GM18517 (cell line): ENCODE data around the gene PTPRR.

Source experiments
- ATAC-seq: cut with Tn5 transposase; IDR thresholded peaks from one replicate; pipeline ENCODE4 v1.9.1; 2021; ENCODE audit warnings: mild to moderate bottlenecking, moderate library complexity; ENCODE audit not compliant: unreplicated experiment

The PTPRR gene, protein sequence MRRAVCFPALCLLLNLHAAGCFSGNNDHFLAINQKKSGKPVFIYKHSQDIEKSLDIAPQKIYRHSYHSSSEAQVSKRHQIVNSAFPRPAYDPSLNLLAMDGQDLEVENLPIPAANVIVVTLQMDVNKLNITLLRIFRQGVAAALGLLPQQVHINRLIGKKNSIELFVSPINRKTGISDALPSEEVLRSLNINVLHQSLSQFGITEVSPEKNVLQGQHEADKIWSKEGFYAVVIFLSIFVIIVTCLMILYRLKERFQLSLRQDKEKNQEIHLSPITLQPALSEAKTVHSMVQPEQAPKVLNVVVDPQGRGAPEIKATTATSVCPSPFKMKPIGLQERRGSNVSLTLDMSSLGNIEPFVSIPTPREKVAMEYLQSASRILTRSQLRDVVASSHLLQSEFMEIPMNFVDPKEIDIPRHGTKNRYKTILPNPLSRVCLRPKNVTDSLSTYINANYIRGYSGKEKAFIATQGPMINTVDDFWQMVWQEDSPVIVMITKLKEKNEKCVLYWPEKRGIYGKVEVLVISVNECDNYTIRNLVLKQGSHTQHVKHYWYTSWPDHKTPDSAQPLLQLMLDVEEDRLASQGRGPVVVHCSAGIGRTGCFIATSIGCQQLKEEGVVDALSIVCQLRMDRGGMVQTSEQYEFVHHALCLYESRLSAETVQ

GRCh38 chr12:70920251-70920851 is at the start of gene PTPRR:
TSS of gene PTPRR (minus strand) at chr12:70920738. CDS start at chr12:70920390, 348 bp downstream.
- ATAC-seq = no peak

- ATAC-seq = no peak
Measured at GRCh38 chr12:70966996-70967790, 46.7 kb upstream of the PTPRR start.

GRCh38 chr12:70966046-70966445 is 45.5 kb upstream of the PTPRR start:
- no peak for ATAC-seq

- ATAC-seq = no peak
Measured at GRCh38 chr12:70964867-70965510, 44.5 kb upstream of the PTPRR start.

DNA sequence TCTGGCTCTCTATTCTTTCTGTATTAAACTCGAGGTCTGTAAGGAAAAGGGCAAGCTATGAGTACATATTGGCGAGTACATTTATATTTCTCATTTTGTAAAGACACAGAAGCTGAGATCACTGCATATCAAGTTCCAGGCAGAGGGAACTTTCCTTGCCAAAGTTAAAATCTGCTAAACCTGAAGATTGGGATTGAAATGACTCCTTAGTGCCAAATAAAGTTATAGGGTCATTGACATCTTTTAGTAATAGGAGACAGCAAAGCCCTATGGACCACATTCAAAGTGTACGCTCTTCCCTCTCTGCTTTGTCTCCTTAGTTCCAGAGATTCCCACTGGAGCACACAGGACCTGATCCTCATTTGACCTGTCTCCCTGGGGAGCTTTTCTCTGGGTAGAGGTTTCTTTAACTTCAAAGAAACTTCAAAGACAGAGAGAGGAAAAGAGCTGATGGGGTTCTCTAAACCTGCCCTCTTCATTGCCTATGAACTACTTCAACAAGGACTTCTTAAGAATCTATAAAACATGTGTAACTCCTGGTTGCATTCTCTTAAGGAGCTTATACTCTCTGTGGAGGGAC is 42.6 kb upstream of the PTPRR start:
- ATAC-seq = no peak

DNA sequence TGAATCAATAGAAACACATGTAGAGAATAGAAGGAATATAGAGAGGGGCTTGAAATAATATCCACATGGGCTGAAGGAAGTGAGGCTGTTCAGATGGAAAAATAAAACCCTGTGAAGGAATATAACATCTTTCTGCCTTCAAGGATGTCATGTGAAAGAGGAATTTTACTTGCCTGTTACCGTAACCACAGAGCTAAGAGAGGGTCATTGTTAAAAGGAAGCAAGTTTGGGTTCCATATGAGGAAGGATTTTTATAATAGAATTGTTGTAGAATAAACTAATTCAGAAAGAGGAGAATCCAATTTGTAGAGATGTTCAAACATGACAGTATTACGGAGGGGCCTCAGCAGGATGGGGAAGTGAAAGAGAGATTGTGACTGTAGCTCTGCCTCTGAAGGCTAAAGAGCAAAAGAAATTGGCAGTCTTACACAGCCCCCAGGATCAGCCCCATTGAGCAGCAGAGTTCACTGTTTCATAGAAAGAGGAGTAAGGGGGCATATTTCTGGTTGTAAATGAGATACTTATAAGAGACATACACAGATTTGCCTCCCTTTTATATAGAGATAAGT is 41.8 kb upstream of the PTPRR start:
- ATAC-seq = no peak

DNA sequence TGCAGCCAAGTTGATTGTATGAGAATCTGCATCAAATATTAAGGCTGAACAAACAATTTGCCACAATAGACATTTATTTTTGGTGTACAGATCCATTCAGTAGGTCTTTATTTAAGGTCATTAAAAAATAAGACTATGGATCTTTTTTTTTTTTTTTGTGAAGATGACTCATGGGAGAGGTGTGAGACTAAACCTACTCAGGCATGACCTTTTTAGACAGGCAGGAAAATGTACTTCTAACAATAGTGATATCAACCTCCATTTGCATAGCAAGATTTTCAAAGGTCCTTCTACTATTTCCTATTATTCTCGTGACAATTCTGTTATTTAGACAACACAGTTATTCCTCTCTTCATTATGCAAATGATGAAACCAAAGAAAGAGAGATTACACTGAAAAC is 39.9 kb upstream of the PTPRR start:
- no peak for ATAC-seq

- no peak for ATAC-seq
Measured at GRCh38 chr12:70955415-70955814, 34.9 kb upstream of the PTPRR start.

DNA sequence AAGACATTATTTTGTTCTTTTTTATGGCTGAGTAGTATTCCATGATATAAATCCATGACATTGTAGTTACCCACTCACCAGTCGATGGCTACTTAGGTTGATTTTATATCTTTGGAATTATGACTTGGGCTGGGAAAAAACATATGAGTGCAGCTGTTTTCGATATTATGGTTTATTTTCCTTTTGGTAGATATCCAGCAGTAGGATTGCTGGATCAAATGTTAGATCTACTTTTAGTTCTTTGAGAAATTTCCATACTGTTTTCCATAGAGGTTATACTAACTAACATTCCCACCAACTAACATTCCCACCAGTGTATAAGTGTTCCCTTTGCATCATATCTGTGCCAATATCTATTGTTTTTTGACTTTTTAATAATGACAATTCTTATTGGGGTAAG is 29.9 kb upstream of the PTPRR start:
- ATAC-seq = no peak

DNA sequence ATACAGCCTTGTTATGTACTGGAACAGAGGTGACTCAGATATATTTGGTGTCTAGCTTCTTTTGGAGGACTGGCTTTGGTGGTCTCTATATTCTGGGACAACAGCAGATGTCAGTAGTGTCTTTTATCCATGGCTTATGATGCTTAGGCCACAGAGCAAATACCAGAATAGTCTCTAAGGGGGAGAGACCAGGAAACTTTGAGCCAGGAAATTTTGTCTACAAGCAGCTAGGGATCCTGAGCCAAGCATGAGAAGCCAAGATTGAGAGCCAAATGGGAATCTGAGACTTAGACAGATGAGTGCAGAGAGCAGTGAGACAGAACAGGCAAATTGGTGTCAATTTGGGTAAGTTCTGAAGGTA is 28.4 kb upstream of the PTPRR start:
- ATAC-seq = no peak

DNA sequence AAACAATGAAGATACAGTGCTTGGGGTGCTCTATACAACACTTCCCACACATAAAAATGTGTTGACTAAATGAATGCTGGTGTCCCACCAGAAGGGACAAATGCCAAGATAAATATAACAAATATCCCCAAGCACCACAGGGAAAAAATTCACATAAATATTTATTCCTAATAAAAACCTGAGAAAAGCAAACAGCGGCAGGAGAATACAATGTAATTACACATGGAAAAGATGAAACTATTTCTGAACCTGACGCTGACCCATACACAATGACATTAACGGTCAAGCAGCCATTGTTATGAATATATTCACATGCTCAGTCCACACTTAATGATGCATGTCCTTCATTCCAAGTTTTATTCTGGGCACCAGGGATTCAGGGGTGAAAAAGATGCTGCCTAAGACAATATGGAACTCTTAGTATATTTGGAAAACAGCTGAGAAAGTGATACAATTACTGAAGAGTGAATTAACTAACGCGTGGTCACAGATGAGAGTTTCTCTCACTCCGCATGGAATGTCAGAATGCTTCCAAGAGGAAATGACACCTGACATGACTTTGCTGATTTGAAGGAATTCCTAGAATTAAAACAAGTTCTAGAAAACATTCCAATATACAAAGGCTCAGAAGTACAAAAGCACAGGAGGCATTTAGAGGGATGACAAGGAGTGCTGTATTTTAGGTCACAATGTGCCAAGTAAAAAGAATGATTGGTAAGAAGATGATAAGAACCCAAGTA is 27.9 kb upstream of the PTPRR start:
- no peak for ATAC-seq

DNA sequence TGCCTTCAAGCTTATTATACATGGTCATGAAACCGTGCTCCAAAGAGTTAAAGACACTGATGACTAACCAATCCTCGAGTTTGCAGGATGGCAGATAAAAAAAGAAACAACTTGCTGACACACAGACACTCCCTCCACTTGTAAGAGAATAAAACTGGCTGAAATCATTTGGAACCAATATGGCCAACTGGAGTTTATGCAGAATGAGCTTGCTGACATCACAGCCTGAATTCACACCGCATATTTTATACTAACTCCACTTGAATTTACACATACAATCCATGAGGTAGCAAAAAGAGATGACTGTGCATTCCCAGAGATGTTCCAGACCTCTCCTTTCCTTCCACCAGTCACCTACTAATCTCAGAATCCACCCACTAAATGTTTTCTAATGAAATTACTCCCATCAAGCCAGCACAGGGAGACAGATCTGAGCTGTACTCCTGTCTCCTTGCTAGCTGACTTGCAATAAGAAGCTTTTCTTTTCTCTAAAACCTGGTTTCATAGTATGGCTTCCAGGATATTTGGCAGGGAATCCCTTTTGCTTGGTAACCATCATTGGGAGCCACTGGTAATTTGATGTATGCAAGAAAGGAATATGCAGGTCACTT is 15.8 kb upstream of the PTPRR start:
- no peak for ATAC-seq

DNA sequence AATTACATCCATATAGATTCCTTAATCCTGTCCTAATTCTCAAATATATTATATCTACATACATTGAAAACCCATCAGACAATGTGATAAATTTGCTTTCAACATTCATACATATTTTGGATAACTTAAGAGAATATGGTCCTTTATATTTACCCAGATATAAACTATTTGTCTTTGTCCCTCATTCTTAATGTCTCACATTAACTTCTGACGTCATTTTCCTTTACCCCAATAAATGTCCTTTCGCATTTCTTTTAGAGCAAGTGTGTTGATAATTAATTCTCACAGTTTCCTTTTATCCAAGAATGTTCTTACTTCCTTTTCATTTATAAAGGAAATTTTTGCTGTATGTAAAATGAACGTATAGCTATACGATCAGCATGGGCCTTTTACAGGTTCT is 12.6 kb upstream of the PTPRR start:
- ATAC-seq = no peak

GRCh38 chr12:70929029-70929428 is 8.5 kb upstream of the PTPRR start:
- no peak for ATAC-seq

DNA sequence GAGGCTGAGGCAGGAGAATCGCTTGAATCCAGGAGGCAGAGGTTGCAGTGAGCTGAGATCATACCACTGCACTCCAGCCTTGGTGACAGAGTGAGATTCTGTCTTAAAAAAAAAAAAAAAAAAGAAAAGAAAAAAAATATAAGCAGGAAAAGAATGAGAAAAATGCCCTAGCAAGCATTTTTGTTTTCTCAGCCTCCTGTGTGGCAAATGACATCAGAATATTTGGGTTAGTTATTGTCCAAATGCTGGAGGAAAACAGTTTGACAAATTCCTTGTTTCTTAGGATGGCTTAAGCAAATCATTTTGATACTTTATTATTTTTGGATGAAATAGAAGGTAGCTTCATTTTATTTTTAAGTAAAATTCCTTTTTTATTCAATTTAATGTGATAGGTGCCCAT is 7.5 kb upstream of the PTPRR start:
- ATAC-seq = no peak

- ATAC-seq = no peak
Measured at GRCh38 chr12:70927356-70927755, 6.8 kb upstream of the PTPRR start.

DNA sequence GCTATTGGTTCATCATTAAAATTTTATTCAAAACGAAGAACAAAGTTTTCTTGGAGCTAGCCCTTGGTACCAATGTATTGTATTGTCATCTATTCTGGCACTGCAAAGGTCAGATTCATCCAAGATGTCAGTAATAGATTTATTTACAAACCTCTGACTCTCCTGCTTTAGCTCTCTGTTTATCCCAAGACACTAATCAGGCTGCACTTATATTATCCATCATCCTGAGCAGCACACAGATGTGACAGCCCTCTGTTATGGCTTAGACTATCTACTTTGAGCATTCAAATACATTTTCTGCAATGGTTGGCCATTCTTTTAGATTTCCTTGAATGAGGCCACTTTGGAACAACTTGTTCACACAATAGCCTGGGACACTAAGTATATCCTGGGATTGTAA is 5.0 kb upstream of the PTPRR start:
- no peak for ATAC-seq

GRCh38 chr12:70920891-70921290 is 353 bp upstream of the PTPRR start:
- ATAC-seq = no peak

- ATAC-seq = no peak
Measured at GRCh38 chr12:70919597-70920035, 922 bp downstream of the PTPRR start.
